ENCODE results near the gene SSR3. TPM values are rescaled to one million over a fixed set of nuclear protein-coding genes. Genes with fewer than 3 reads are reported as not detected.

Gene SSR3
- total and polyA plus RNA-seq, 2 donors (not counting 3 experiments of a cell fraction or from before 2014, with no cell fraction given) = 155 to 355 TPM

DNA sequence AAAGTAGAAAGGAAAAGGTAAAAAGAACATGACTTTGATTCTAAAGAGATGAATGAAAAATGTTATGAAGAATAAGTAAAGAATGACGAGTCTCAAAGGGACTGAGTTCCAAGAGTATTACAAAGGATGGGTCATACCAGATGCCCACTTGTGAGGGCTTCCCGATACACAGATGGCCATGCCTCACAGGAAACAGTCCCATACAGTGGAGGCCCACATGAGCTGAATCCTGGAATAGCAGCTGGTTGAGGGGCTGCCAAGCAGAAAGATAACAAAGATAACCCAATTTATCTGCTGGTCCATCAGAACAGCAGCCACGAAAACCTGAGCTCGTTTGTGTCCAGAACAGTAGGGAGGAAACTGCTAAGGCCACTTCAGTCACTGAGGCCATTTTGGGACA, 3.7 kb downstream of the SSR3 start:
- ChIA-PET POLR2A (interaction anchor here (0.9 kb wide), 1 partner anchor 17 kb away, joined by 4 read pairs; no protein-coding TSS in a partner anchor), CTCF (interaction anchor here (0.9 to 1.5 kb wide), 4 partner anchors 16 to 402 kb away, joined by 3 read pairs; no protein-coding TSS in a partner anchor)
- H3K27ac ChIP-seq (ENCODE audit: insufficient read depth, low read depth, low read length) = peak overlapping the region; percentile 82
- dilution Hi-C loops (cut with MboI; ENCODE audit: extremely low pct_ligation_motif_present, low sequenced_read_pairs) = no loop called here
- H3K36me3 ChIP-seq (ENCODE audit: control insufficient read depth in 2 of 2, extremely low read depth in 1 of 2, insufficient read depth in 2 of 2, low read length in 2 of 2) = peaks cover 2 to 28% of the 10 kb centered on the region in 2 experiments
- peak overlapping the region in 1 of 3 experiments; percentile 23 for H3K4me3 ChIP-seq (replicated peaks in 1 of 3; ENCODE audit: insufficient read depth in 1 of 3, low read depth in 1 of 3, low read length in 3 of 3)
- H3K4me1 ChIP-seq (ENCODE audit: control insufficient read depth, extremely low read depth, insufficient read depth, low read length) = peaks cover 74% of the 10 kb centered on the region
- H3K9me1 ChIP-seq (replicated peaks; ENCODE audit: control insufficient read depth, extremely low read depth, insufficient read depth, low read length) = no peaks in the 10 kb centered on the region
- no peaks in the 10 kb centered on the region for H3K9me3 ChIP-seq (replicated peaks; ENCODE audit: control insufficient read depth, insufficient read depth, low read length)
- FAIRE-seq = peak; percentile 72
- H4K20me1 ChIP-seq (replicated peaks; ENCODE audit: control insufficient read depth, extremely low read depth, insufficient read depth, low read length) = peaks cover 12% of the 10 kb centered on the region
- H3K27me3 ChIP-seq (ENCODE audit: control insufficient read depth in 2 of 2, insufficient read depth in 2 of 2, low read length in 2 of 2) = no peaks in the 10 kb centered on the region
- peak overlapping the region; percentile 62 for H3K4me2 ChIP-seq (ENCODE audit: insufficient read depth, low read length)
- no peak overlapping the region for H2AFZ ChIP-seq (ENCODE audit: low read depth, low read length)
- DNase-seq (ENCODE audit: low read depth, low spot score) = no peak
- peaks cover 87% of the 10 kb centered on the region for H3K79me2 ChIP-seq (ENCODE audit: control insufficient read depth, insufficient read depth, low read length)
- intact Hi-C loops (cut with micrococcal nuclease) = loop anchor here (1.0 to 5.0 kb wide), 3 partner anchors 8 to 981 kb away; partner anchors contain the start of gene TIPARP
- TF ChIP-seq EZH2 (IDR thresholded peaks at IDR 0.05; ENCODE audit: borderline replicate concordance, low read depth, low read length, severe bottlenecking) (no peak), GATA2 (IDR thresholded peaks at IDR 0.05; ENCODE audit: insufficient read depth, insufficient read length, low read depth, low read length) (peak; percentile 37)
- BruUV-seq (replicated peaks) = no TSS peak
- H3K9ac ChIP-seq (replicated peaks; ENCODE audit: extremely low read depth, insufficient read depth, low read length) = peak overlapping the region; percentile 11

GRCh38 chr3:156548902-156549301, 6.0 kb downstream of the SSR3 start:
- peaks cover 7 to 41% of the 10 kb centered on the region in 2 experiments for H3K36me3 ChIP-seq (ENCODE audit: control insufficient read depth in 2 of 2, extremely low read depth in 1 of 2, insufficient read depth in 2 of 2, low read length in 2 of 2)
- no peak for DNase-seq (ENCODE audit: low read depth, low spot score)
- intact Hi-C loops (cut with micrococcal nuclease) = loop anchor here (5.0 kb wide), 1 partner anchor 697 kb away; the partner anchor contains the start of gene SLC33A1
- peaks cover 99% of the 10 kb centered on the region for H3K79me2 ChIP-seq (ENCODE audit: control insufficient read depth, insufficient read depth, low read length)
- peaks cover 91% of the 10 kb centered on the region for H3K4me1 ChIP-seq (ENCODE audit: control insufficient read depth, extremely low read depth, insufficient read depth, low read length)
- no peak overlapping the region for H3K4me2 ChIP-seq (ENCODE audit: insufficient read depth, low read length)
- peak; percentile 21 for FAIRE-seq
- TF ChIP-seq, protein P1, sequence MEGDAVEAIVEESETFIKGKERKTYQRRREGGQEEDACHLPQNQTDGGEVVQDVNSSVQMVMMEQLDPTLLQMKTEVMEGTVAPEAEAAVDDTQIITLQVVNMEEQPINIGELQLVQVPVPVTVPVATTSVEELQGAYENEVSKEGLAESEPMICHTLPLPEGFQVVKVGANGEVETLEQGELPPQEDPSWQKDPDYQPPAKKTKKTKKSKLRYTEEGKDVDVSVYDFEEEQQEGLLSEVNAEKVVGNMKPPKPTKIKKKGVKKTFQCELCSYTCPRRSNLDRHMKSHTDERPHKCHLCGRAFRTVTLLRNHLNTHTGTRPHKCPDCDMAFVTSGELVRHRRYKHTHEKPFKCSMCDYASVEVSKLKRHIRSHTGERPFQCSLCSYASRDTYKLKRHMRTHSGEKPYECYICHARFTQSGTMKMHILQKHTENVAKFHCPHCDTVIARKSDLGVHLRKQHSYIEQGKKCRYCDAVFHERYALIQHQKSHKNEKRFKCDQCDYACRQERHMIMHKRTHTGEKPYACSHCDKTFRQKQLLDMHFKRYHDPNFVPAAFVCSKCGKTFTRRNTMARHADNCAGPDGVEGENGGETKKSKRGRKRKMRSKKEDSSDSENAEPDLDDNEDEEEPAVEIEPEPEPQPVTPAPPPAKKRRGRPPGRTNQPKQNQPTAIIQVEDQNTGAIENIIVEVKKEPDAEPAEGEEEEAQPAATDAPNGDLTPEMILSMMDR (IDR thresholded peaks at IDR 0.05; ENCODE audit: extremely low read depth in 1 of 2, insufficient read depth in 1 of 2, low read depth in 1 of 2, low read length in 2 of 2) = no peak
- TF ChIP-seq MYC (IDR thresholded peaks at IDR 0.05; ENCODE audit: low read depth, low read length) (no peak), JUN (IDR thresholded peaks at IDR 0.05; ENCODE audit: borderline replicate concordance, insufficient read depth, insufficient read length, low read depth) (no peak), POLR2AphosphoS5 (IDR thresholded peaks at IDR 0.05; ENCODE audit: insufficient read depth, low read depth, low read length) (no peak), EZH2 (IDR thresholded peaks at IDR 0.05; ENCODE audit: borderline replicate concordance, low read depth, low read length, severe bottlenecking) (no peak), MAX (IDR thresholded peaks at IDR 0.05; ENCODE audit: insufficient read depth, insufficient read length) (no peak), GATA2 (IDR thresholded peaks at IDR 0.05; ENCODE audit: insufficient read depth, insufficient read length, low read depth, low read length) (no peak), FOS (IDR thresholded peaks at IDR 0.05; ENCODE audit: borderline replicate concordance, insufficient read depth, low read length) (no peak), POLR2A (IDR thresholded peaks at IDR 0.05; ENCODE audit: low read depth, low read length) (no peak)
- no peaks in the 10 kb centered on the region for H3K9me1 ChIP-seq (replicated peaks; ENCODE audit: control insufficient read depth, extremely low read depth, insufficient read depth, low read length)
- H3K27ac ChIP-seq (ENCODE audit: insufficient read depth, low read depth, low read length) = no peak overlapping the region
- ChIA-PET CTCF (interaction anchor here (1.3 to 2.6 kb wide), 4 partner anchors 12 to 589 kb away, joined by 3 to 10 read pairs (median 7); no protein-coding TSS in a partner anchor), POLR2A (no interaction called here)
- no TSS peak for BruUV-seq (replicated peaks)
- dilution Hi-C loops (cut with MboI; ENCODE audit: extremely low pct_ligation_motif_present, low sequenced_read_pairs) = no loop called here
- no peak overlapping the region for H3K4me3 ChIP-seq (replicated peaks in 1 of 3; ENCODE audit: insufficient read depth in 1 of 3, low read depth in 1 of 3, low read length in 3 of 3)
- H2AFZ ChIP-seq (ENCODE audit: low read depth, low read length) = no peak overlapping the region
- peaks cover 12% of the 10 kb centered on the region for H4K20me1 ChIP-seq (replicated peaks; ENCODE audit: control insufficient read depth, extremely low read depth, insufficient read depth, low read length)
- H3K9me3 ChIP-seq (replicated peaks; ENCODE audit: control insufficient read depth, insufficient read depth, low read length) = no peaks in the 10 kb centered on the region
- H3K9ac ChIP-seq (replicated peaks; ENCODE audit: extremely low read depth, insufficient read depth, low read length) = no peak overlapping the region
- no peaks in the 10 kb centered on the region for H3K27me3 ChIP-seq (ENCODE audit: control insufficient read depth in 2 of 2, insufficient read depth in 2 of 2, low read length in 2 of 2)
